Measurements from ENCODE around the gene BCKDK. TPM values are rescaled to one million over a fixed set of nuclear protein-coding genes. Genes with fewer than 3 reads are reported as not detected.

Gene BCKDK
- total RNA-seq, 1 donor from 2014 or later = 38.8 TPM

- H3K4me1 Mint-ChIP-seq (ENCODE audit: unreplicated experiment) = peaks cover 19% of the 10 kb centered on the region
- H3K4me3 Mint-ChIP-seq (ENCODE audit: unreplicated experiment) = no peak overlapping the region
- no peak for TF ChIP-seq CTCF (IDR thresholded peaks at IDR 0.05)
- no peak for DNase-seq (ENCODE audit: extremely low spot score, unreplicated experiment)
- H3K27me3 Mint-ChIP-seq (ENCODE audit: unreplicated experiment) = no peaks in the 10 kb centered on the region
- H3K36me3 Mint-ChIP-seq (ENCODE audit: unreplicated experiment) = peaks cover 11% of the 10 kb centered on the region
- H3K27ac Mint-ChIP-seq (ENCODE audit: unreplicated experiment) = no peak overlapping the region
- no peaks in the 10 kb centered on the region for H3K9me3 Mint-ChIP-seq (ENCODE audit: unreplicated experiment)
Observed at GRCh38 chr16:31114468-31114867, 6.3 kb downstream of the BCKDK start.

DNA sequence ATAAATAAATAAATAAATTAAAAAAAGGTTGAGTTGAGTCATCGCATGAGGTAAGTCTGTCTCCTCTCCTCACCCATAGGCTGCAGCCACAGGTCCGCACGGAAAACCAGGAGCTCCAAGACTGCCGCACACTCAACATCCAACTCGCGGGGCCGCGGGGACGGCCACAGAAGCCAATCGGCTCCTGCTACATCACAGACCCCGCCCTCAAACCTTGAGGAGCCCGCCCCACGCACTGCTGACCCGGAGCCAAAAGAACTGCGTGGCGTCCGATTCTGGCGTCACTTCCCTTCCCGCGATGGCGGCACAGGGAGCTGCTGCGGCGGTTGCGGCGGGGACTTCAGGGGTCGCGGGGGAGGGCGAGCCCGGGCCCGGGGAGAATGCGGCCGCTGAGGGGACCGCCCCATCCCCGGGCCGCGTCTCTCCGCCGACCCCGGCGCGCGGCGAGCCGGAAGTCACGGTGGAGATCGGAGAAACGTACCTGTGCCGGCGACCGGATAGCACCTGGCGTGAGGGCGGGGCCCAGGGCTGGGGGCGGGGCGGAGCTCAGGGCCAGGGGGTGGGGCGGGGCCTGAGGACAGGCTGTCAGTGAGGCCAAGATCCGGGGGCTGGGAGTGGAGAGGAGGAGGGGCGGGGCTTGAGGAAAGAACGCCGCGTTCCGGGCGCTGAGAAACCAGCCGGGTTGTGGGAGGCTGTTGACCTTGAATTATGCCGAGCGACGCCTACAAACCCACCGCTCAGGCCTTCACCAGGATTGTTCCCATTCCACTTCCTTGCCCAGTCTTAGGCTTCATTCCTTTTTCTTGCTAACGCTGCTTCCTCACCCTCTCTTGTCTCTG, 9.4 kb downstream of the BCKDK start, which contains the start of gene KAT8:
TSS of gene KAT8 (plus strand) at position 281 of the 839 bp plus-strand sequence. CDS start at position 299, 18 bp downstream.
- Mint-ChIP-seq H3K4me1 (ENCODE audit: unreplicated experiment) (peaks cover 13% of the 10 kb centered on the region), H3K9me3 (ENCODE audit: unreplicated experiment) (no peaks in the 10 kb centered on the region), H3K4me3 (ENCODE audit: unreplicated experiment) (peak within 1 kb of the TSS; percentile 91), H3K36me3 (ENCODE audit: unreplicated experiment) (peaks cover 15% of the 10 kb centered on the region), H3K27me3 (ENCODE audit: unreplicated experiment) (no peaks in the 10 kb centered on the region), H3K27ac (ENCODE audit: unreplicated experiment) (peak within 1 kb of the TSS; percentile 98)
- DNase-seq (ENCODE audit: extremely low spot score, unreplicated experiment) = peak; percentile 99
- no peak for TF ChIP-seq CTCF (IDR thresholded peaks at IDR 0.05)

DNA sequence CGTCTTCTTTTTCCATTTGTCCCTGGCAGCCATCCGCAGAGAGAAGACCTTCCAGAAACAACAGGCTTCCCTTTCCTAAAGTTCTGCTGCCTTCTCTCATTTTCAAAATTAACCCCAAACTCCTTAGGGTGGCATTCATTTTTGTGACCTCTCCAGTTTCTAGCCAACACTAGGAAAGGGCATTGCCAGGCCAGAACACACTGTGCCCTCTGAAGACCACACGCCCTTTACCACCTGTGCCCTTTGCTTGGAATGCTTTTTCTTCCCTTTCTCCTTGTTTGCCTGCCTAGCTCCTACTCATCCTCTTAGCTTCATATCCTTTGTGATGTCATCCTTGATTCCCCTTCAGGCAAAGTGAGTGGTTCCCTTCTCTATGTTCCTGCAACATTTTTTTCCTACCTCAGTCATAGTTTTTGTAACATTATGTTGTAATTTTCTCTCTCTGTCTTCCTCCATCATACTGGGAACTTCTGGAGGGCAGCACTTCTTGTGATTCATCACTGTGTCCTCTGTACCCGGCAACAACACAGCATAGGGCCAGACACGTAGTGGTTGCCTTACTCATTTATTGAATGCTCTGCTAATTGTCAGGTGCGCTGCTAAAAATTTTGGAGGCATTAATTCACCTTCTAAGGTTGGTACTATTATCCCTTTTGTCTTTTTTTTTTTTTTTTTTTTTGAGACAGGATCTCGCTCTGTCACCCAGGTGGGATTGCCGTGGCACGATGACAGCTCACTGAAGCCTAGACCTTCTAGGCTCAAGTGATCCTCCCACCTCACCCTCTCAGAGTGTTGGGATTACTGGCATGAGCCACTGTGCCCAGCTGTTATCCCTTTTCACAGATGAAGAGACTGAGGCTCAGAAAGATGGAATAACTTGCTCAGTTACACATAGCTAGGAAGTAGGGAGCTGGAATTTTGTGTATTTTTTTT, 10.3 kb downstream of the BCKDK start:
- TF ChIP-seq CTCF (IDR thresholded peaks at IDR 0.05) = no peak
- peak overlapping the region; percentile 91 for H3K4me3 Mint-ChIP-seq (ENCODE audit: unreplicated experiment)
- H3K36me3 Mint-ChIP-seq (ENCODE audit: unreplicated experiment) = peaks cover 15% of the 10 kb centered on the region
- no peaks in the 10 kb centered on the region for H3K27me3 Mint-ChIP-seq (ENCODE audit: unreplicated experiment)
- no peak for DNase-seq (ENCODE audit: extremely low spot score, unreplicated experiment)
- peak overlapping the region; percentile 98 for H3K27ac Mint-ChIP-seq (ENCODE audit: unreplicated experiment)
- no peaks in the 10 kb centered on the region for H3K9me3 Mint-ChIP-seq (ENCODE audit: unreplicated experiment)
- peaks cover 13% of the 10 kb centered on the region for H3K4me1 Mint-ChIP-seq (ENCODE audit: unreplicated experiment)

- Mint-ChIP-seq H3K36me3 (ENCODE audit: unreplicated experiment) (peaks cover 15% of the 10 kb centered on the region), H3K9me3 (ENCODE audit: unreplicated experiment) (no peaks in the 10 kb centered on the region), H3K27me3 (ENCODE audit: unreplicated experiment) (no peaks in the 10 kb centered on the region), H3K4me1 (ENCODE audit: unreplicated experiment) (peaks cover 13% of the 10 kb centered on the region), H3K27ac (ENCODE audit: unreplicated experiment) (no peak overlapping the region), H3K4me3 (ENCODE audit: unreplicated experiment) (no peak overlapping the region)
- no peak for DNase-seq (ENCODE audit: extremely low spot score, unreplicated experiment)
- TF ChIP-seq CTCF (IDR thresholded peaks at IDR 0.05) = no peak
Observed at GRCh38 chr16:31120129-31120528, 11.9 kb downstream of the BCKDK start.

Data from osteocyte (in vitro differentiated cells).